HEK293 (cell line): ENCODE measurements around the gene ATP6V0B.

Experiments used
- BCL6B ChIP-seq: fragments of 450-650 bp; formaldehyde crosslinking; IDR thresholded peaks from 2 replicates; pipeline ENCODE4 v1.5.1; 2017; ENCODE audit warnings: missing biosample characterization, missing genetic modification characterization
- GLI4 ChIP-seq: fragments of 450-650 bp; formaldehyde crosslinking; IDR thresholded peaks from 2 replicates; pipeline ENCODE4 v1.5.1; 2016; ENCODE audit warnings: missing biosample characterization, missing genetic modification characterization
- HOXC10 ChIP-seq: sonication (generic); formaldehyde crosslinking; IDR thresholded peaks from 2 replicates; pipeline ENCODE4 v1.8.1; 2023; ENCODE audit warnings: mild to moderate bottlenecking, missing genetic modification reagents
- INSM2 ChIP-seq: fragments of 450-650 bp; formaldehyde crosslinking; IDR thresholded peaks from 2 replicates; pipeline ENCODE4 v1.5.1; 2016; ENCODE audit warnings: missing biosample characterization, missing genetic modification characterization
- KLF9 ChIP-seq: fragments of 450-650 bp; formaldehyde crosslinking; IDR thresholded peaks from 2 replicates; pipeline ENCODE4 v1.5.1; 2016; ENCODE audit warnings: missing biosample characterization, missing genetic modification characterization, low read depth
- PBX3 ChIP-seq: sonication (generic); formaldehyde crosslinking; IDR thresholded peaks from 2 replicates; pipeline ENCODE4 v1.8.1; 2022; ENCODE audit warnings: mild to moderate bottlenecking, moderate library complexity, missing genetic modification reagents
- ZFHX2 ChIP-seq: fragments of 450-650 bp; formaldehyde crosslinking; conservative IDR thresholded peaks from 2 replicates; pipeline ENCODE4 v1.5.1; 2016; ENCODE audit warnings: missing biosample characterization, missing genetic modification characterization
- ZFP37 ChIP-seq: fragments of 450-650 bp; formaldehyde crosslinking; IDR thresholded peaks from 2 replicates; pipeline ENCODE4 v1.5.1; 2016; ENCODE audit warnings: missing biosample characterization, missing genetic modification characterization
- ZNF354C ChIP-seq: fragments of 450-650 bp; formaldehyde crosslinking; IDR thresholded peaks from 2 replicates; pipeline ENCODE4 v1.5.1; 2016; ENCODE audit warnings: missing biosample characterization, missing genetic modification characterization, low read depth, borderline replicate concordance
- ZNF561 ChIP-seq: fragments of 450-650 bp; IDR thresholded peaks from 2 replicates; pipeline ENCODE4 v1.5.1; 2018; ENCODE audit warnings: missing biosample characterization, missing genetic modification characterization, borderline replicate concordance
- ZNF610 ChIP-seq: fragments of 450-650 bp; formaldehyde crosslinking; IDR thresholded peaks from 2 replicates; pipeline ENCODE4 v1.5.1; 2016; ENCODE audit warnings: missing biosample characterization, missing genetic modification characterization, borderline replicate concordance
- ZNF623 ChIP-seq: fragments of 450-650 bp; formaldehyde crosslinking; IDR thresholded peaks from 2 replicates; pipeline ENCODE4 v1.5.1; 2016; ENCODE audit warnings: missing biosample characterization, missing genetic modification characterization
- ZNF629 ChIP-seq: fragments of 450-650 bp; formaldehyde crosslinking; IDR thresholded peaks from 2 replicates; pipeline ENCODE4 v1.5.1; 2017; ENCODE audit warnings: missing biosample characterization, missing genetic modification characterization
- ZNF664 ChIP-seq: fragments of 450-650 bp; formaldehyde crosslinking; IDR thresholded peaks from 2 replicates; pipeline ENCODE4 v1.5.1; 2016; ENCODE audit warnings: missing biosample characterization, missing genetic modification characterization
- ZNF747 ChIP-seq: fragments of 450-650 bp; formaldehyde crosslinking; IDR thresholded peaks from 2 replicates; pipeline ENCODE4 v1.5.1; 2016; ENCODE audit warnings: missing biosample characterization, missing genetic modification characterization
- ZNF76 ChIP-seq: fragments of 450-650 bp; formaldehyde crosslinking; IDR thresholded peaks from 2 replicates; pipeline ENCODE4; 2016; ENCODE audit warnings: low read depth, missing biosample characterization, missing genetic modification characterization, borderline replicate concordance
- ZNF830 ChIP-seq: fragments of 450-650 bp; IDR thresholded peaks from 2 replicates; pipeline ENCODE4 v1.5.0; 2018; ENCODE audit warnings: missing biosample characterization, missing genetic modification characterization, low read depth, mild to moderate bottlenecking, moderate library complexity
- TF ChIP-seq, protein P1 (sequence below): fragments of 450-650 bp; formaldehyde crosslinking; IDR thresholded peaks from 2 replicates; pipeline ENCODE4 v1.5.1; 2016; ENCODE audit warnings: missing biosample characterization, missing genetic modification characterization, borderline replicate concordance
- TF ChIP-seq, protein P2 (sequence below): fragments of 450-650 bp; formaldehyde crosslinking; IDR thresholded peaks from 2 replicates; pipeline ENCODE4 v1.5.1; 2016; ENCODE audit warnings: missing biosample characterization, missing genetic modification characterization, low read depth
- TF ChIP-seq, protein P3 (sequence below): fragments of 450-650 bp; formaldehyde crosslinking; IDR thresholded peaks from 2 replicates; pipeline ENCODE4 v1.5.1; 2016; ENCODE audit warnings: missing biosample characterization, missing genetic modification characterization
- TF ChIP-seq, protein P4 (sequence below): fragments of 450-650 bp; formaldehyde crosslinking; IDR thresholded peaks from 2 replicates; pipeline ENCODE4 v1.5.0; 2017; ENCODE audit warnings: missing biosample characterization, missing genetic modification characterization, borderline replicate concordance

ATP6V0B gene

DNA sequence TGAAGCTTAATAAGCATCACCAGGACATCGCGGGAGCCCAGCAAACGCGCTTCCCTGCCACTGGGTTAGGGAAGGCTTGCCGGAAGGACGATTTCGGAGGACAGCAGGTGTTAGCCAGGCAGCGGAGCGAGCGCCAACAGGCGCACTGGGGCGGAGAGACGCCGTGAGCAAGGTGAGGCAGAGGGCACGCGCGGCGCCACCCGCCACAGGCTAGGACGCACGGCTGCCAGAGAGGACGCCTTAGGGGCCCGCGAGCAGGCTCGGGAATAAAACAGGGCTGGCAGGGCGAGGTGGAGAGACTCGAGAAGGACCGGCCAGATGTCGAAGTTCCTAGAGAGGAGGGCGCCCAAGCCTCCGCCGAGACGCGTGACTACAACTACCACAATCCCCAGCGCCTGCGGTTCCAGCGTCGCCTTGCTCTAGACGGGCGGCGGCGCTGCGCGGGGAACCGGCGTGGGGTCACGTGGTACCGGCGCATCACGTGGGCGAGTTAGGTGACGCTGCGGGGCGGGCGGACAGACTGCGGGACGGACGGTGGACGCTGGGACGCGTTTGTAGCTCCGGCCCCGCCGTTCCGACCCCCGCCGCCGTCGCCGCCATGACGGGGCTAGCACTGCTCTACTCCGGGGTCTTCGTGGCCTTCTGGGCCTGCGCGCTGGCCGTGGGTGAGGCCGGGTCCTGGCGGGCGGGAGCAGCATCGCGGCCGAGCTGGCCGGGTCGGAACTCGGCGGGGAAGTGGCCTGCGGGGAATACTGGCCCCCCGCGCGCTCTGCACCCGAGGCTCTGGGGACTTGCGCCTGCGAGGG, at the start of gene ATP6V0B (continued):
- TF ChIP-seq, protein P1, sequence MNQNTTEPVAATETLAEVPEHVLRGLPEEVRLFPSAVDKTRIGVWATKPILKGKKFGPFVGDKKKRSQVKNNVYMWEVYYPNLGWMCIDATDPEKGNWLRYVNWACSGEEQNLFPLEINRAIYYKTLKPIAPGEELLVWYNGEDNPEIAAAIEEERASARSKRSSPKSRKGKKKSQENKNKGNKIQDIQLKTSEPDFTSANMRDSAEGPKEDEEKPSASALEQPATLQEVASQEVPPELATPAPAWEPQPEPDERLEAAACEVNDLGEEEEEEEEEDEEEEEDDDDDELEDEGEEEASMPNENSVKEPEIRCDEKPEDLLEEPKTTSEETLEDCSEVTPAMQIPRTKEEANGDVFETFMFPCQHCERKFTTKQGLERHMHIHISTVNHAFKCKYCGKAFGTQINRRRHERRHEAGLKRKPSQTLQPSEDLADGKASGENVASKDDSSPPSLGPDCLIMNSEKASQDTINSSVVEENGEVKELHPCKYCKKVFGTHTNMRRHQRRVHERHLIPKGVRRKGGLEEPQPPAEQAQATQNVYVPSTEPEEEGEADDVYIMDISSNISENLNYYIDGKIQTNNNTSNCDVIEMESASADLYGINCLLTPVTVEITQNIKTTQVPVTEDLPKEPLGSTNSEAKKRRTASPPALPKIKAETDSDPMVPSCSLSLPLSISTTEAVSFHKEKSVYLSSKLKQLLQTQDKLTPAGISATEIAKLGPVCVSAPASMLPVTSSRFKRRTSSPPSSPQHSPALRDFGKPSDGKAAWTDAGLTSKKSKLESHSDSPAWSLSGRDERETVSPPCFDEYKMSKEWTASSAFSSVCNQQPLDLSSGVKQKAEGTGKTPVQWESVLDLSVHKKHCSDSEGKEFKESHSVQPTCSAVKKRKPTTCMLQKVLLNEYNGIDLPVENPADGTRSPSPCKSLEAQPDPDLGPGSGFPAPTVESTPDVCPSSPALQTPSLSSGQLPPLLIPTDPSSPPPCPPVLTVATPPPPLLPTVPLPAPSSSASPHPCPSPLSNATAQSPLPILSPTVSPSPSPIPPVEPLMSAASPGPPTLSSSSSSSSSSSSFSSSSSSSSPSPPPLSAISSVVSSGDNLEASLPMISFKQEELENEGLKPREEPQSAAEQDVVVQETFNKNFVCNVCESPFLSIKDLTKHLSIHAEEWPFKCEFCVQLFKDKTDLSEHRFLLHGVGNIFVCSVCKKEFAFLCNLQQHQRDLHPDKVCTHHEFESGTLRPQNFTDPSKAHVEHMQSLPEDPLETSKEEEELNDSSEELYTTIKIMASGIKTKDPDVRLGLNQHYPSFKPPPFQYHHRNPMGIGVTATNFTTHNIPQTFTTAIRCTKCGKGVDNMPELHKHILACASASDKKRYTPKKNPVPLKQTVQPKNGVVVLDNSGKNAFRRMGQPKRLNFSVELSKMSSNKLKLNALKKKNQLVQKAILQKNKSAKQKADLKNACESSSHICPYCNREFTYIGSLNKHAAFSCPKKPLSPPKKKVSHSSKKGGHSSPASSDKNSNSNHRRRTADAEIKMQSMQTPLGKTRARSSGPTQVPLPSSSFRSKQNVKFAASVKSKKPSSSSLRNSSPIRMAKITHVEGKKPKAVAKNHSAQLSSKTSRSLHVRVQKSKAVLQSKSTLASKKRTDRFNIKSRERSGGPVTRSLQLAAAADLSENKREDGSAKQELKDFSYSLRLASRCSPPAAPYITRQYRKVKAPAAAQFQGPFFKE (tag by site-specific recombination), result no peak
- TF ChIP-seq BCL6B, result peak; percentile 53; the same call in 1 of the 2 replicates
- TF ChIP-seq KLF9, result no peak; the same call in 1 of the 2 replicates
- TF ChIP-seq, protein P2, sequence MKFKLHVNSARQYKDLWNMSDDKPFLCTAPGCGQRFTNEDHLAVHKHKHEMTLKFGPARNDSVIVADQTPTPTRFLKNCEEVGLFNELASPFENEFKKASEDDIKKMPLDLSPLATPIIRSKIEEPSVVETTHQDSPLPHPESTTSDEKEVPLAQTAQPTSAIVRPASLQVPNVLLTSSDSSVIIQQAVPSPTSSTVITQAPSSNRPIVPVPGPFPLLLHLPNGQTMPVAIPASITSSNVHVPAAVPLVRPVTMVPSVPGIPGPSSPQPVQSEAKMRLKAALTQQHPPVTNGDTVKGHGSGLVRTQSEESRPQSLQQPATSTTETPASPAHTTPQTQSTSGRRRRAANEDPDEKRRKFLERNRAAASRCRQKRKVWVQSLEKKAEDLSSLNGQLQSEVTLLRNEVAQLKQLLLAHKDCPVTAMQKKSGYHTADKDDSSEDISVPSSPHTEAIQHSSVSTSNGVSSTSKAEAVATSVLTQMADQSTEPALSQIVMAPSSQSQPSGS (tag by site-specific recombination), result no peak
- peak; percentile 62 for TF ChIP-seq ZNF629
- no peak for TF ChIP-seq GLI4 (tag by site-specific recombination)
- peak; percentile 94 for TF ChIP-seq ZNF76 (tag by site-specific recombination)
- peak; percentile 60; the same call in 1 of the 2 replicates for TF ChIP-seq ZFP37
- TF ChIP-seq, protein P3, sequence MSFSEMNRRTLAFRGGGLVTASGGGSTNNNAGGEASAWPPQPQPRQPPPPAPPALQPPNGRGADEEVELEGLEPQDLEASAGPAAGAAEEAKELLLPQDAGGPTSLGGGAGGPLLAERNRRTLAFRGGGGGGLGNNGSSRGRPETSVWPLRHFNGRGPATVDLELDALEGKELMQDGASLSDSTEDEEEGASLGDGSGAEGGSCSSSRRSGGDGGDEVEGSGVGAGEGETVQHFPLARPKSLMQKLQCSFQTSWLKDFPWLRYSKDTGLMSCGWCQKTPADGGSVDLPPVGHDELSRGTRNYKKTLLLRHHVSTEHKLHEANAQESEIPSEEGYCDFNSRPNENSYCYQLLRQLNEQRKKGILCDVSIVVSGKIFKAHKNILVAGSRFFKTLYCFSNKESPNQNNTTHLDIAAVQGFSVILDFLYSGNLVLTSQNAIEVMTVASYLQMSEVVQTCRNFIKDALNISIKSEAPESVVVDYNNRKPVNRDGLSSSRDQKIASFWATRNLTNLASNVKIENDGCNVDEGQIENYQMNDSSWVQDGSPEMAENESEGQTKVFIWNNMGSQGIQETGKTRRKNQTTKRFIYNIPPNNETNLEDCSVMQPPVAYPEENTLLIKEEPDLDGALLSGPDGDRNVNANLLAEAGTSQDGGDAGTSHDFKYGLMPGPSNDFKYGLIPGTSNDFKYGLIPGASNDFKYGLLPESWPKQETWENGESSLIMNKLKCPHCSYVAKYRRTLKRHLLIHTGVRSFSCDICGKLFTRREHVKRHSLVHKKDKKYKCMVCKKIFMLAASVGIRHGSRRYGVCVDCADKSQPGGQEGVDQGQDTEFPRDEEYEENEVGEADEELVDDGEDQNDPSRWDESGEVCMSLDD, result no peak
- peak; percentile 62 for TF ChIP-seq ZNF561 (tag by site-specific recombination)
- TF ChIP-seq ZNF664 (tag by site-specific recombination), result no peak
- no peak for TF ChIP-seq ZNF354C (tag by site-specific recombination)
- TF ChIP-seq INSM2 (tag by site-specific recombination), result peak; percentile 27; the same call in 1 of the 2 replicates
- TF ChIP-seq HOXC10 (CRISPR knock-in tag), result no peak
- TF ChIP-seq PBX3 (CRISPR knock-in tag), result no peak; the same call in 1 of the 2 replicates
- TF ChIP-seq, protein P4, sequence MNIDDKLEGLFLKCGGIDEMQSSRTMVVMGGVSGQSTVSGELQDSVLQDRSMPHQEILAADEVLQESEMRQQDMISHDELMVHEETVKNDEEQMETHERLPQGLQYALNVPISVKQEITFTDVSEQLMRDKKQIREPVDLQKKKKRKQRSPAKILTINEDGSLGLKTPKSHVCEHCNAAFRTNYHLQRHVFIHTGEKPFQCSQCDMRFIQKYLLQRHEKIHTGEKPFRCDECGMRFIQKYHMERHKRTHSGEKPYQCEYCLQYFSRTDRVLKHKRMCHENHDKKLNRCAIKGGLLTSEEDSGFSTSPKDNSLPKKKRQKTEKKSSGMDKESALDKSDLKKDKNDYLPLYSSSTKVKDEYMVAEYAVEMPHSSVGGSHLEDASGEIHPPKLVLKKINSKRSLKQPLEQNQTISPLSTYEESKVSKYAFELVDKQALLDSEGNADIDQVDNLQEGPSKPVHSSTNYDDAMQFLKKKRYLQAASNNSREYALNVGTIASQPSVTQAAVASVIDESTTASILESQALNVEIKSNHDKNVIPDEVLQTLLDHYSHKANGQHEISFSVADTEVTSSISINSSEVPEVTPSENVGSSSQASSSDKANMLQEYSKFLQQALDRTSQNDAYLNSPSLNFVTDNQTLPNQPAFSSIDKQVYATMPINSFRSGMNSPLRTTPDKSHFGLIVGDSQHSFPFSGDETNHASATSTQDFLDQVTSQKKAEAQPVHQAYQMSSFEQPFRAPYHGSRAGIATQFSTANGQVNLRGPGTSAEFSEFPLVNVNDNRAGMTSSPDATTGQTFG (tag by site-specific recombination), result no peak
- no peak for TF ChIP-seq ZNF610 (tag by site-specific recombination)
- TF ChIP-seq ZNF830 (tag by site-specific recombination), result no peak
- no peak for TF ChIP-seq ZNF623 (tag by site-specific recombination)
- TF ChIP-seq ZFHX2 (tag by site-specific recombination), result peak; percentile 89
- no peak for TF ChIP-seq ZNF747
